IMR-90 (cell line): ENCODE data around the gene CENPK. TPM values are rescaled to one million over a fixed set of nuclear protein-coding genes. Genes with fewer than 3 reads are reported as not detected.
"Not testable (repeated sequence)": the region's sequence is repeated elsewhere in the genome, so short reads cannot be mapped to it uniquely, and the experiment has no call there.

Source experiments
- ATAC-seq: fragments of 200-7000 bp; cut with Tn5 transposase; 2 replicates; pipeline ENCODE4 v1.9.1; 2020; ENCODE audit warnings: low read depth, mild to moderate bottlenecking, moderate library complexity
- BruUV-seq: library from RNA; stranded (reverse); fragments of 400-500 nt; replicated peaks from 2 replicates; lab custom pipeline; 2021; lab: Mats Ljungman, UMichigan
- CTCF ChIA-PET: fragments of 300-600 bp; formaldehyde crosslinking; extraction: SDS; loops from one replicate; lab custom pipeline; 2021; ENCODE audit warnings: antibody characterized with exemption; lab: Yijun Ruan, JAX
- POLR2A ChIA-PET: fragments of 300-600 bp; sonication (Branson Sonifier 250); formaldehyde crosslinking; loops from one replicate; lab custom pipeline; 2022; ENCODE audit warnings: antibody characterized with exemption; ENCODE audit not compliant: unreplicated experiment; lab: Charles Lee
- DNase-seq: peaks from one replicate; pipeline ENCODE4 v3.0.0; 2013
- H2AFZ ChIP-seq: replicated peaks from 2 replicates; pipeline ENCODE3; 2013; ENCODE audit warnings: low read length, mild to moderate bottlenecking; ENCODE audit not compliant: poor library complexity
- H2AK5ac ChIP-seq: 2 replicates; pipeline ENCODE4 v1.6.1; 2013; ENCODE audit warnings: low read depth, low read length, inconsistent platforms
- H2AK9ac ChIP-seq: replicated peaks from 2 replicates; pipeline ENCODE3; 2013; ENCODE audit warnings: mild to moderate bottlenecking, low read depth, low read length, moderate library complexity; ENCODE audit not compliant: poor library complexity
- H2BK120ac ChIP-seq: 2 replicates; pipeline ENCODE4 v1.6.1; 2013; ENCODE audit warnings: low read depth, low read length, inconsistent platforms
- H2BK15ac ChIP-seq: 3 replicates; pipeline ENCODE4 v1.6.1; 2013; ENCODE audit warnings: low read depth, low read length, inconsistent platforms
- H2BK20ac ChIP-seq: 2 replicates; pipeline ENCODE4 v1.6.1; 2013; ENCODE audit warnings: low read depth, mild to moderate bottlenecking, inconsistent platforms, low read length, moderate library complexity
- H2BK5ac ChIP-seq: 2 replicates; pipeline ENCODE4 v1.6.1; 2013; ENCODE audit warnings: mild to moderate bottlenecking, low read depth, low read length, inconsistent platforms; ENCODE audit not compliant: poor library complexity, severe bottlenecking
- H3K14ac ChIP-seq: replicated peaks from 2 replicates; pipeline ENCODE4 v1.6.1; 2013; ENCODE audit warnings: low read depth, low read length, inconsistent platforms
- H3K18ac ChIP-seq: 2 replicates; pipeline ENCODE4 v1.6.1; 2013; ENCODE audit warnings: low read depth, low read length, control low read depth
- H3K23ac ChIP-seq: 2 replicates; pipeline ENCODE4 v1.6.1; 2013; ENCODE audit warnings: low read depth, low read length, inconsistent platforms
- H3K27ac ChIP-seq: 2 replicates; pipeline ENCODE4 v1.5.1; 2013; ENCODE audit warnings: mild to moderate bottlenecking, control low read depth, low read length; ENCODE audit not compliant: insufficient read depth
- H3K27me3 ChIP-seq: 2 replicates; pipeline ENCODE4 v1.6.1; 2013; ENCODE audit warnings: low read length; ENCODE audit not compliant: control insufficient read depth, insufficient read depth
- H3K36me3 ChIP-seq: 2 replicates; pipeline ENCODE4 v1.6.1; 2013; ENCODE audit warnings: low read length, mixed read lengths; ENCODE audit not compliant: control insufficient read depth, insufficient read depth
- H3K4ac ChIP-seq: 2 replicates; pipeline ENCODE4 v1.6.1; 2013; ENCODE audit warnings: low read depth, low read length, inconsistent platforms
- H3K4me1 ChIP-seq: 2 replicates; pipeline ENCODE4 v1.6.1; 2013; ENCODE audit warnings: low read length, mixed read lengths; ENCODE audit not compliant: control insufficient read depth, insufficient read depth
- H3K4me2 ChIP-seq: 2 replicates; pipeline ENCODE4 v1.6.1; 2013; ENCODE audit warnings: low read depth, mild to moderate bottlenecking, control low read depth, low read length, moderate library complexity
- H3K4me3 ChIP-seq: 2 replicates; pipeline ENCODE4 v1.5.1; 2013; ENCODE audit warnings: low read depth, mild to moderate bottlenecking, control low read depth, low read length, moderate library complexity; ENCODE audit not compliant: insufficient read depth
- H3K56ac ChIP-seq: 2 replicates; pipeline ENCODE4 v1.6.1; 2013; ENCODE audit warnings: low read length, inconsistent platforms; ENCODE audit not compliant: insufficient read depth; ENCODE audit errors: extremely low read depth
- H3K79me1 ChIP-seq, 2 experiments: 2 replicates each; pipeline ENCODE4 v1.6.1; 2013; ENCODE audit warnings: low read length in 2 of 2, inconsistent platforms in 1 of 2, low read depth in 1 of 2
- H3K9ac ChIP-seq: 2 replicates; pipeline ENCODE4 v1.6.1; 2013; ENCODE audit warnings: low read depth, low read length, control low read depth
- H3K9me1 ChIP-seq: 2 replicates; pipeline ENCODE4 v1.6.1; 2013; ENCODE audit warnings: low read length, inconsistent platforms; ENCODE audit not compliant: insufficient read depth
- H3K9me3 ChIP-seq: 2 replicates; pipeline ENCODE4 v1.6.1; 2013; ENCODE audit warnings: low read length; ENCODE audit not compliant: control insufficient read depth, insufficient read depth
- H4K20me1 ChIP-seq: 2 replicates; pipeline ENCODE4 v1.6.1; 2013; ENCODE audit warnings: low read length, inconsistent platforms; ENCODE audit not compliant: insufficient read depth
- H4K5ac ChIP-seq: 2 replicates; pipeline ENCODE4 v1.6.1; 2013; ENCODE audit warnings: mild to moderate bottlenecking, low read depth, low read length, control low read depth
- H4K8ac ChIP-seq, 2 experiments: 2 replicates each; pipeline ENCODE4 v1.6.1; 2013; ENCODE audit warnings: low read depth in 2 of 2, low read length in 2 of 2, control low read depth in 1 of 2, inconsistent platforms in 1 of 2
- H4K91ac ChIP-seq: 2 replicates; pipeline ENCODE4 v1.6.1; 2013; ENCODE audit warnings: low read depth, low read length, inconsistent platforms; ENCODE audit not compliant: insufficient read depth
- BHLHE40 ChIP-seq: fragments of 150-350 bp; IDR thresholded peaks from 2 replicates; pipeline ENCODE4 v1.6.1; 2016; ENCODE audit warnings: mild to moderate bottlenecking, low read depth, low read length
- CEBPB ChIP-seq: IDR thresholded peaks from 2 replicates; pipeline ENCODE4 v1.6.1; 2012; ENCODE audit warnings: low read depth, low read length, improper control_type of control experiment
- CHD1 ChIP-seq: IDR thresholded peaks from 2 replicates; pipeline ENCODE4 v1.6.1; 2012; ENCODE audit warnings: low read depth, low read length, improper control_type of control experiment
- FOS ChIP-seq: fragments of 150-350 bp; IDR thresholded peaks from 2 replicates; pipeline ENCODE4 v1.6.1; 2016; ENCODE audit warnings: low read depth, low read length
- MAFK ChIP-seq: IDR thresholded peaks from 2 replicates; pipeline ENCODE4 v1.6.1; 2012; ENCODE audit warnings: low read depth, low read length, improper control_type of control experiment
- RFX5 ChIP-seq: IDR thresholded peaks from 2 replicates; pipeline ENCODE4 v1.8.0; 2012; ENCODE audit warnings: low read depth, mild to moderate bottlenecking, low read length, moderate library complexity
- WGBS, 2 experiments: methylation state at CpG; one replicate each; pipeline versions ENCODE4 v1.1.5 to v1.1.7; 2013; ENCODE audit warnings: missing lambda C conversion rate in 2 of 2; ENCODE audit not compliant: insufficient read length in 1 of 2; ENCODE audit errors: extremely low coverage in 2 of 2; 5-methylcytosine and 5-hydroxymethylcytosine counted together
- dilution Hi-C: fragments of 300-500 bp; cut with HindIII; formaldehyde crosslinking; loops from one replicate; pipeline ENCODE4 v1.14.3; 2018; ENCODE audit warnings: low sequenced_read_pairs; ENCODE audit not compliant: unreplicated experiment
- in situ Hi-C: fragments of 300-500 bp; cut with MboI; formaldehyde crosslinking; loops from 3 replicates; pipeline ENCODE4 v1.14.3; 2019; ENCODE audit warnings: low sequenced_read_pairs, inconsistent platforms, mixed read lengths
- intact Hi-C: fragments of 100-400 bp; cut with micrococcal nuclease; formaldehyde crosslinking; loops from 2 replicates; pipeline ENCODE4 v1.10.0; 2022
- polyA plus RNA-seq, 3 experiments: library from polyadenylated mRNA; depleted of rRNA; stranded (reverse); fragments of >200 nt; gene quantifications; 2 replicates each; pipeline ENCODE4 v1.2.3, GENCODE V29; 2012; ENCODE audit warnings: low replicate concordance in 1 of 3
- total RNA-seq: library from RNA; depleted of rRNA; stranded (reverse); fragments of >200 nt; gene quantifications from 2 replicates; pipeline ENCODE4 v1.2.3, GENCODE V29; 2012

CENPK gene
- total and polyA plus RNA-seq, 2 of the 4 experiments (the other 2 are of a cell fraction) = 5.6 to 9.4 TPM

DNA sequence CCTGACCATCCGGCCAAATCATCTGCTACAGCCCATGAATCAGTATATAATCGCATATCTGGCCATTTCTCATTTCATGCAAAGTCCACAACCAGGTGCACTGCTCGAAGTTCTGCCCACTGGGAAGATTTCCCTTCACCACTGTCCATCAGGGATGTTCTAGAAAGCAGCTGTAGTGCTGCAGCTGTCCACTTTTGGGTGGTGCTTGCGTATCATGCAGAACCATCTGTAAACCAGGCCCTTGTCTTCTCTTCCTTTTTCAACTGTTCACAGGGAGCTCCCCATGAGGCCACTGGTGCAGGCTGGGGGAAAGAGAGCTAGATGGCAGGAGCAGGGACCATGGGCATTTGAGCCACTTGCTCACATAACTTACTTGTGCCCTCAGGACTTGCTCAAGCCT, 73.8 kb downstream of the CENPK start:
- TF ChIP-seq FOS = no peak
- no peak for TF ChIP-seq BHLHE40
- TF ChIP-seq CHD1 = no peak
- TF ChIP-seq MAFK = no peak
- TF ChIP-seq CEBPB = no peak
- no peak for TF ChIP-seq RFX5
- H3K9me3 ChIP-seq = no peaks in the 10 kb centered on the region
- H3K23ac ChIP-seq = no peak overlapping the region
- ChIA-PET CTCF (no interaction called here), POLR2A (no interaction called here)
- no peak overlapping the region for H3K14ac ChIP-seq
- no peak overlapping the region for H3K9ac ChIP-seq
- H2BK20ac ChIP-seq = no peak overlapping the region
- H3K56ac ChIP-seq = no peak overlapping the region
- dilution Hi-C loops (no loop called here), intact Hi-C loops (no loop called here), in situ Hi-C loops (loop anchor here (10.0 kb wide), 3 partner anchors 384 to 854 kb away; no protein-coding TSS in a partner anchor)
- no peak overlapping the region for H3K4me2 ChIP-seq
- no peak overlapping the region for H3K4me3 ChIP-seq
- no peak overlapping the region for H4K8ac ChIP-seq
- no peaks in the 10 kb centered on the region for H3K4me1 ChIP-seq
- H2AK5ac ChIP-seq = no peak overlapping the region
- H4K5ac ChIP-seq = no peak overlapping the region
- no peak overlapping the region for H2BK120ac ChIP-seq
- DNase-seq (no peak), ATAC-seq (no peak)
- H2AK9ac ChIP-seq = no peak overlapping the region
- no peak overlapping the region for H2AFZ ChIP-seq
- no peak overlapping the region for H2BK15ac ChIP-seq
- 81% methylated on average over 3 of the region's 4 CpGs; no CpG with 5 or more reads in 1 of the 2 experiments for WGBS, 2 experiments
- H4K91ac ChIP-seq = no peak overlapping the region
- H2BK5ac ChIP-seq = no peak overlapping the region
- H3K36me3 ChIP-seq = no peaks in the 10 kb centered on the region
- H3K27ac ChIP-seq = no peak overlapping the region
- no peaks in the 10 kb centered on the region for H3K27me3 ChIP-seq
- H4K20me1 ChIP-seq = no peaks in the 10 kb centered on the region
- H3K18ac ChIP-seq = no peak overlapping the region
- no peaks in the 10 kb centered on the region for H3K79me1 ChIP-seq
- no TSS peak for BruUV-seq
- no peak overlapping the region for H3K4ac ChIP-seq
- H3K9me1 ChIP-seq = no peaks in the 10 kb centered on the region

DNA sequence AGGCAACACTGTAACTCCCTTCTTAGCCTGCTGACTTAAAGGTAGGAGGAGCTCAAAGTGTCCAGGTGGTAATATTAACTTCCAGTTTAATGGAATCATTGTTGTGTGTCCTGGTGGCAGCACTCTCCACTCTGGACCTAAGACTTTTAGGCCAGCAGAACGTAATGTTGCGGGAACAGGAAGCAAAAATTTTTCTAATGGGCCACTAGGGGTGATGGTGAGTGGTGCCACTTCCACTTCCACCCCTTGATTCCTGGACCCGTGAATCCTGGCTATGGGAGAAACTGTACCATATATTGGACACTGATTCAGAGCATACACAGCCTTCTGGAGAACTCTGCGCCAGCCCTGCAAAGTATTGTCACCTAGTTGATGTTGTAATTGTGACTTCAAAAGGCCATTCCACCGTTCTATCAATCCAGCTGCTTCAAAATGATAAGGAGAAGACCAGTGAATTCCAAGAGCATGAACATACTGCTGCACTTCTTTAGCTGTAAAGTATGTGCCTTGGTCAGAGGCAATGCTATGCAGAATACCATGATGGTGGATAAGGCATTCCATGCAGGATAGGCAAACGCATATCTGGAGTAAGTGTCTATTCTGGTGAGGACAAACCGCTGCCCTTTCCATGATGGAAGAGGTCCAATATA, 74.8 kb downstream of the CENPK start:
- ATAC-seq, H3K23ac ChIP-seq, H3K14ac ChIP-seq, H4K20me1 ChIP-seq, H3K18ac ChIP-seq, H2AFZ ChIP-seq, intact Hi-C loops, H3K56ac ChIP-seq, CTCF ChIA-PET, H3K79me1 ChIP-seq, H2BK5ac ChIP-seq, H2BK20ac ChIP-seq, H3K36me3 ChIP-seq, H3K4me2 ChIP-seq, H2BK120ac ChIP-seq, H3K27ac ChIP-seq, H3K4me1 ChIP-seq, POLR2A ChIA-PET, H3K4me3 ChIP-seq, H2AK5ac ChIP-seq, BruUV-seq, H4K8ac ChIP-seq, H3K9ac ChIP-seq, H3K27me3 ChIP-seq, H4K5ac ChIP-seq, H3K9me1 ChIP-seq, H2AK9ac ChIP-seq, dilution Hi-C loops, H4K91ac ChIP-seq, H3K9me3 ChIP-seq, H2BK15ac ChIP-seq, DNase-seq, H3K4ac ChIP-seq: not testable (repeated sequence)
- no CpG with 5 or more reads among the region's 7 CpGs for WGBS, 2 experiments
- in situ Hi-C loops = loop anchor here (10.0 kb wide), 3 partner anchors 383 to 853 kb away; no protein-coding TSS in a partner anchor
